ENCODE data around the gene IP6K1.
"Not testable (repeated sequence)": the region's sequence is repeated elsewhere in the genome, so short reads cannot be mapped to it uniquely, and the experiment has no call there.

Gene IP6K1

GRCh38 chr3:49786357-49787181 lies at the start of gene IP6K1:
TSS of gene IP6K1 (minus strand) at chr3:49786542. CDS start at chr3:49748040, 38,502 bp downstream.
- peak; percentile 95 for DNase-seq

GRCh38 chr3:49831341-49831740 lies 45.0 kb upstream of the IP6K1 start:
- DNase-seq, result no peak

GRCh38 chr3:49826016-49826415 lies 39.7 kb upstream of the IP6K1 start:
- no peak for DNase-seq

- not testable (repeated sequence) for DNase-seq
These were observed 36.8 kb upstream of the IP6K1 start for GRCh38 chr3:49823131-49823530.

- DNase-seq, result no peak
These were observed 27.3 kb upstream of the IP6K1 start, which contains the start of gene UBA7 for GRCh38 chr3:49813497-49814174. TSS of gene UBA7 (minus strand) at chr3:49813953. CDS start at chr3:49813787, 166 bp downstream.

GRCh38 chr3:49812916-49813496 lies 26.7 kb upstream of the IP6K1 start:
- DNase-seq, result no peak

- DNase-seq, result no peak
These were observed 21.2 kb upstream of the IP6K1 start for GRCh38 chr3:49807431-49808114.

GRCh38 chr3:49806850-49807249 lies 20.5 kb upstream of the IP6K1 start:
- DNase-seq, result no peak

- DNase-seq, result no peak
These were observed 19.8 kb upstream of the IP6K1 start for GRCh38 chr3:49805897-49806701.

- DNase-seq, result no peak
These were observed 19.0 kb upstream of the IP6K1 start for GRCh38 chr3:49805367-49805782.

GRCh38 chr3:49804141-49805041 lies 18.0 kb upstream of the IP6K1 start:
- DNase-seq, result no peak

GRCh38 chr3:49803465-49804140 lies 17.3 kb upstream of the IP6K1 start:
- DNase-seq, result no peak

- DNase-seq, result peak; percentile 66
These were observed 16.6 kb upstream of the IP6K1 start, which contains the start of gene INKA1 for GRCh38 chr3:49802719-49803464. TSS of gene INKA1 (plus strand) at chr3:49803261. CDS start at chr3:49803393, 132 bp downstream.

GRCh38 chr3:49801160-49801559 lies 14.8 kb upstream of the IP6K1 start:
- DNase-seq, result no peak

- DNase-seq, result no peak
These were observed 13.4 kb upstream of the IP6K1 start, which contains the start of gene CDHR4 for GRCh38 chr3:49799761-49800160. TSS of gene CDHR4 (minus strand) at chr3:49799873. CDS start at chr3:49799812, 61 bp downstream.

GRCh38 chr3:49799105-49799504 lies 12.8 kb upstream of the IP6K1 start:
- no peak for DNase-seq

- DNase-seq, result no peak
These were observed 8.9 kb upstream of the IP6K1 start for GRCh38 chr3:49794926-49795905.

- DNase-seq, result no peak
These were observed 8.1 kb upstream of the IP6K1 start for GRCh38 chr3:49794431-49794830.

Data from COR-L47 (cell line).